Measurements from ENCODE around the gene SAP30L.

GRCh38 chr5:154403234-154403633 lies 42.6 kb upstream of the SAP30L start:
- TF ChIP-seq EZH2 (IDR thresholded peaks at IDR 0.05; ENCODE audit: insufficient read depth, poor library complexity, severe bottlenecking) (no peak), EZH2phosphoT487 (IDR thresholded peaks at IDR 0.05; ENCODE audit: insufficient read depth, low read depth) (no peak)
